Omental fat pad (tissue), 4 donors: Measurements from ENCODE around the gene IL17B. TPM values are rescaled to one million over a fixed set of nuclear protein-coding genes. Genes with fewer than 3 reads are reported as not detected.

Experiments used
- ATAC-seq: fragments of 150-250 bp; one replicate; pipeline ENCODE4 v1.9.1; 2016; ENCODE audit warnings: mild to moderate bottlenecking, moderate library complexity; ENCODE audit not compliant: low FRiP score
- DNase-seq: peaks from one replicate; pipeline ENCODE4 v3.0.0-alpha.2; 2019; ENCODE audit warnings: low spot score
- total RNA-seq, 4 donors: library from RNA; depleted of rRNA; stranded (reverse); fragments of >200 nt; gene quantifications; one replicate each; pipeline ENCODE4 v1.1.0, GENCODE V29; 2016
- TF ChIP-seq, protein P1 (sequence below), 3 donors: fragments of 450-650 bp; IDR thresholded peaks; one replicate each; pipeline ENCODE4 v1.5.1; 2016 to 2017; ENCODE audit warnings: antibody characterized with exemption in 3 of 3, mild to moderate bottlenecking in 3 of 3, moderate library complexity in 2 of 3

IL17B gene
- total RNA-seq, 4 donors from 2014 or later, result 1.1 TPM; not detected in 3

DNA sequence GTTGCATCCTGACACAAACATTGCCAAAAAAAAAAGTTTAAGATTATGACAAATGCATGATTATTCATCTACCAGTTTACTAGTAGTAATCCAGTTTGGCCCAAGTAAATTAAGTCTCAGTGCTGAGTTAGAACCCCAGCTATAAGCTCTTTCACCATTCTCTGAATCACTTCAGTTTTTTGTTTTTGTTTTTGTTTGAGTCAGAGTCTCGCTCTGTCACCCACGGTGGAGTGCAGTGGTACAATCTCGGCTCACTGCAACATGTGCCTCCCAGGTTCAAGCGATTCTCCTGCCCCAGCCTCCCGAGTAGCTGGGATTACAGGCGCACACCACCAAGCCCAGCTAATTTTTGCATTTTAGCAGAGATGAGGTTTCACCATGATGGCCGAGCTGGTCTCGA, 22.7 kb downstream of the IL17B start:
- DNase-seq (no peak), ATAC-seq (no peak)
- TF ChIP-seq, protein P1, sequence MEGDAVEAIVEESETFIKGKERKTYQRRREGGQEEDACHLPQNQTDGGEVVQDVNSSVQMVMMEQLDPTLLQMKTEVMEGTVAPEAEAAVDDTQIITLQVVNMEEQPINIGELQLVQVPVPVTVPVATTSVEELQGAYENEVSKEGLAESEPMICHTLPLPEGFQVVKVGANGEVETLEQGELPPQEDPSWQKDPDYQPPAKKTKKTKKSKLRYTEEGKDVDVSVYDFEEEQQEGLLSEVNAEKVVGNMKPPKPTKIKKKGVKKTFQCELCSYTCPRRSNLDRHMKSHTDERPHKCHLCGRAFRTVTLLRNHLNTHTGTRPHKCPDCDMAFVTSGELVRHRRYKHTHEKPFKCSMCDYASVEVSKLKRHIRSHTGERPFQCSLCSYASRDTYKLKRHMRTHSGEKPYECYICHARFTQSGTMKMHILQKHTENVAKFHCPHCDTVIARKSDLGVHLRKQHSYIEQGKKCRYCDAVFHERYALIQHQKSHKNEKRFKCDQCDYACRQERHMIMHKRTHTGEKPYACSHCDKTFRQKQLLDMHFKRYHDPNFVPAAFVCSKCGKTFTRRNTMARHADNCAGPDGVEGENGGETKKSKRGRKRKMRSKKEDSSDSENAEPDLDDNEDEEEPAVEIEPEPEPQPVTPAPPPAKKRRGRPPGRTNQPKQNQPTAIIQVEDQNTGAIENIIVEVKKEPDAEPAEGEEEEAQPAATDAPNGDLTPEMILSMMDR (IDR thresholded peaks at IDR 0.05), result no peak

DNA sequence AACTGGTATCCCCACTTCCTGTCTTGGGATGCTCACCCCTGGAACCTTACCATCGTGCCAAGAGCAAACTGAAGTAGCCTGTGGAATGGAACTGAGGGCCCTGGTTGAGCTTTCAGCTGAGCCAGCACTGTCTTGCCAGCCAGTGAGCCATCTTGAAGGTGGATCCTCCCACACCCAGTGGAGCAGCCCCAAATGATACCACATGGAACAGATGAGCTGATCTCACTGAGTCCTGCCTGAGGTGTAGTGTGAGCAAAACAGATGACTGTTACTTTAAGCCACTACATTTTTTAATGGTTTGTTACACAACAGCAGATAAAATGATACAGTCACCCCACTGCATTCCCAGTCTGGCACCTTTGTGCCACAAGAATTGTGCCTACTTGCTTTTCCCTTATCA, 23.4 kb downstream of the IL17B start:
- ATAC-seq, result no peak
- no peak for DNase-seq

DNA sequence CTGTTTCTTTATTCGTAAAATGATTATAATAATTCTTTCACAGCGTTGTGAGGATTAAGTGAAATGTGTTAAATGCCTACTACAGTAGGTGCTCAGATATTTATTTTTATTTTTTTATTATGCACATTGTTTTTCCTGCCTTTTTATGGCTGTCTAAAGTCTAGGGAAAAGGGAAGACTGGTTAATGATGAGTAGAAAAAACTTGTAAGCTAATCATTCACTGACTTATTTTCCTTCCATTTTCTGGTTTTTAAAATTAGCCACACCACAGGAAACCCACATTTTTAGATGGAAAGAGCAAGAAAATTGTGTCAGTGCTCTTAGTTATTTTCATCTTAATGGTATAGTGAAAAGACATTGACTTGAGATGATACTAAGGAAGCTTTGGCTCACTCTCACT, 25.2 kb downstream of the IL17B start:
- ATAC-seq (no peak), DNase-seq (no peak)
- TF ChIP-seq, protein P1 (IDR thresholded peaks at IDR 0.05), result no peak

More for the DNA sequence above, 23.4 kb downstream of the IL17B start:
- TF ChIP-seq, protein P1 (IDR thresholded peaks at IDR 0.05), result no peak

DNA sequence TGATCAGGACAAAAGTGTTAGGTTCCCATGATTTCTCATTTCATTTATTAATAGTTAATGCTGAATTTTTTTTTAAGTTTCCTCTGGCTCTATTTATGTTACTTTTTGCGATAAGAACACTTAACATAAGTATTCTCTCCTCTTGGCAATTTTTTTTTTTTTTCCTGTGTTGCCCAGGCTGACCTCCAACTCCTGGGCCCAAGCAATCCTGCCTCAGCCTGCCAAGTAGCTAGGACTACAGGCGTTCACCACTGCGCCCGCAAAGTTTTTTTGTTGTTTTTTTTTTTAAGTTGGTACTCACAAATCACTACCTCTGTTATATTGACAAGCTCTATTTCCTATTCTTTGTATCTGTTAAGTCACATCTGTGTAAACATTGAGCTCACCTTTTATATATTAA, 26.9 kb downstream of the IL17B start:
- DNase-seq, result no peak
- ATAC-seq, result no peak
- TF ChIP-seq, protein P1 (IDR thresholded peaks at IDR 0.05), result no peak

DNA sequence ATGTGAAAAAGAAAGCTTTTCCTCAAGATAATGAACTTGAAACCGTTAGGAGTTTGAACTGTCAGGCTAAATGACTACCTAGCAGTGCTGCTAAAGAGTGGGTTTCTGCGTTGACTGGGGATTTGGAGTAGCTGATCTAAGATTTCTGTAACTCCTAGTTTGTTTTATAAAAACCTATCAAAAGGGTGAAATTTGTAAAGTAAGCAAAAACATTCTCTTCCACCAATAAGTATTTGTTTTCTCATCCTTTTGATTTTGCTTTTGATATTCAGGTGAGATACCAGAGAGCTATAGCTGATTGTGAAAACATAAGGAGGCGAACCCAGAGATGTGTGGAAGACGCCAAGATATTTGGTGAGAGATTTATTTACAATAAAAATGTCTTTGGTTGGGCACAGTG, 29.7 kb downstream of the IL17B start:
- DNase-seq, result no peak
- no peak for ATAC-seq
- TF ChIP-seq, protein P1 (IDR thresholded peaks at IDR 0.05), result no peak

DNA sequence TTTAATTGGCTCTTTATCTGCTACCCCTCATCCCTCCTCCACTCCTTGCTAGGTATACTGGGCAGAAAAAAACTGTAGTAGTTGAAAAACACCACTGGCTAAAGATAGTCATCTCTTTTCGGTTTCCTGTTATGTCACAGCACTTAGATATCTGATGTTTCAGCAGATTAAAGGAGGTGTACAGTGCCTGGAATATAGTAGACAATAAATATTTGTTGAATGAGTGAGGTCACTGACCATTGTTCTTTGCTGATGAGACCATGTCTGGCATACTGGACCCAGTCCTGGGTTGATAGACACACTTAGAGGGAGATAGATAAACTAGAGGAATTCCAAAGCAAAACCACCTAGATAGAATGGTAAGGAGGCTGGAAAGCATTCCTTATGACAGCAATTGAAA, 30.6 kb downstream of the IL17B start:
- DNase-seq (no peak), ATAC-seq (no peak)
- TF ChIP-seq, protein P1 (IDR thresholded peaks at IDR 0.05), result no peak

DNA sequence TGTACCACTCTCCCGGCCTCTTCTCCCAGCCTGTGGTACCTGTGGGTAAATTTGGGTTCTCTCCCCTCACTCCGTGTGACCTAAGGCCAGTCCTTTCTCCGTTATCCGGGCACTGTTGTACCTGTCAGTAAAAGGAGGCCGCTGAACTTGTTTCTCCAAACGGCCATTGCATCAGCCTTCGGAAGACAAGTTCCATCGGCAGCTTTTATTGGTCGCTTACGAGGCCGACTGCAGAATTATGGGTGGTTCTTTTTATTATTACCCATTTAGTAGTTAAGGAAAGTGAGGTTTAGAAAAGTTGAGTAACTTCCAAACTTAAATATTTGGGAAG, 33.2 kb downstream of the IL17B start:
- no peak for ATAC-seq
- no peak for DNase-seq
- TF ChIP-seq, protein P1 (IDR thresholded peaks at IDR 0.05), result no peak
